Neutrophil (primary cell): ENCODE measurements around the gene DNASE2B.
"Not testable (repeated sequence)": the region's sequence is repeated elsewhere in the genome, so short reads cannot be mapped to it uniquely, and the experiment has no call there.

ENCODE experiments used
- H3K27ac ChIP-seq: fragments of 200-600 bp; sonication (generic); 2 replicates; pipeline ENCODE4 v1.5.1; 2016; ENCODE audit warnings: mild to moderate bottlenecking, moderate library complexity
- H3K27me3 ChIP-seq: fragments of 200-600 bp; sonication (generic); 2 replicates; pipeline ENCODE4 v1.6.0; 2016; ENCODE audit warnings: mild to moderate bottlenecking
- H3K36me3 ChIP-seq: fragments of 200-600 bp; sonication (generic); 2 replicates; pipeline ENCODE4 v1.5.1; 2017
- H3K4me1 ChIP-seq, 2 experiments: fragments of 200-600 bp in 1 of 2; sonication (generic) in 1 of 2; 1 replicate in 1 of 2; 2 replicates in 1 of 2; pipeline versions ENCODE4 v1.5.1 to v1.6.1; 2013 to 2016; ENCODE audit warnings: low read depth in 1 of 2, low read length in 1 of 2, mild to moderate bottlenecking in 1 of 2, moderate library complexity in 1 of 2; ENCODE audit not compliant: control insufficient read depth in 1 of 2, insufficient read depth in 1 of 2
- H3K4me3 ChIP-seq, 2 experiments: fragments of 200-600 bp in 1 of 2; sonication (generic) in 1 of 2; 1 replicate in 1 of 2; 2 replicates in 1 of 2; pipeline ENCODE4 v1.5.1; 2013 to 2016; ENCODE audit warnings: low read depth in 1 of 2, low read length in 1 of 2, mild to moderate bottlenecking in 1 of 2, moderate library complexity in 1 of 2
- H3K9me3 ChIP-seq: fragments of 200-600 bp; sonication (generic); 2 replicates; pipeline ENCODE4 v1.5.1; 2016
- TF ChIP-seq, protein P1 (sequence below): fragments of 200-600 bp; sonication (generic); IDR thresholded peaks from 2 replicates; pipeline ENCODE4 v1.5.1; 2016; ENCODE audit warnings: antibody characterized with exemption

DNASE2B gene

DNA sequence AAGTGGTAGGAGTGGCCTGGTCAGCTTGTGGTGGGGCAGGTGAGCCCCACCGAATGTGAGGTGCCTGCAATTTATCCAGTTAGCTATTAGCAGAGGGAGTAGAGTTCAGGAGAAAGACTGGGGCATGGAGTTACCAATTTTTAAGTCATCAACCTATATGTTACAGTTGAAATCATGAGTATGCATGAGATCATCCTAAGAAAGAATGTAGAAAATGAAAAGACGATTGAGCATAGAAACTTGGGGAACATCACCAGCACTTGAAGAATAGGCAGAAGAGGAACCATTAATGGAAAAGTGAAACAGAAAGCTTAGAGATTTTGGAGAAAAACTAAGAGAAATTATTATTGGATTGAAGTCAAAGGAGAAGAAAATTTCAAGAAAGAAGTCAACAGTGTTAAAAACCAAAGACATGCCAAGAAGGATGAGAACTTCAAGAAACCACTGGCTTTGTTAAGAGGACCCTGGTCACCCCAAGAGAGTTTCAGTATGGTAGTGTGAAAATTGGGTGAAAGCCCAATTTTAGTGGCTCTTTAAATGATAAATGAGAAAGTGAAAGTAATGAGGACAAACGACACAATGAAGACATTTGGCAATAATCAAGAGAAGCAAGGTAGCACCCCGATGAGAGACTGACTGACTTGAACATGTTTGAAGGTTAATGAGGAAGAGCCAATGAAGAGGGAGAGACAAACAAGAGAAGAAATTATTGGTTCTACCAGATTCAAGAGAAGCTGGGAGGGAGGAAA lies 36.7 kb downstream of the DNASE2B start:
- Histone ChIP-seq H3K4me1 (peaks cover 9 to 40% of the 10 kb centered on the region in 2 experiments), H3K9me3 (no peaks in the 10 kb centered on the region), H3K36me3 (no peaks in the 10 kb centered on the region), H3K27ac (peak overlapping the region; percentile 68), H3K27me3 (no peaks in the 10 kb centered on the region), H3K4me3 (no peak overlapping the region)
- TF ChIP-seq, protein P1, sequence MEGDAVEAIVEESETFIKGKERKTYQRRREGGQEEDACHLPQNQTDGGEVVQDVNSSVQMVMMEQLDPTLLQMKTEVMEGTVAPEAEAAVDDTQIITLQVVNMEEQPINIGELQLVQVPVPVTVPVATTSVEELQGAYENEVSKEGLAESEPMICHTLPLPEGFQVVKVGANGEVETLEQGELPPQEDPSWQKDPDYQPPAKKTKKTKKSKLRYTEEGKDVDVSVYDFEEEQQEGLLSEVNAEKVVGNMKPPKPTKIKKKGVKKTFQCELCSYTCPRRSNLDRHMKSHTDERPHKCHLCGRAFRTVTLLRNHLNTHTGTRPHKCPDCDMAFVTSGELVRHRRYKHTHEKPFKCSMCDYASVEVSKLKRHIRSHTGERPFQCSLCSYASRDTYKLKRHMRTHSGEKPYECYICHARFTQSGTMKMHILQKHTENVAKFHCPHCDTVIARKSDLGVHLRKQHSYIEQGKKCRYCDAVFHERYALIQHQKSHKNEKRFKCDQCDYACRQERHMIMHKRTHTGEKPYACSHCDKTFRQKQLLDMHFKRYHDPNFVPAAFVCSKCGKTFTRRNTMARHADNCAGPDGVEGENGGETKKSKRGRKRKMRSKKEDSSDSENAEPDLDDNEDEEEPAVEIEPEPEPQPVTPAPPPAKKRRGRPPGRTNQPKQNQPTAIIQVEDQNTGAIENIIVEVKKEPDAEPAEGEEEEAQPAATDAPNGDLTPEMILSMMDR, result no peak

DNA sequence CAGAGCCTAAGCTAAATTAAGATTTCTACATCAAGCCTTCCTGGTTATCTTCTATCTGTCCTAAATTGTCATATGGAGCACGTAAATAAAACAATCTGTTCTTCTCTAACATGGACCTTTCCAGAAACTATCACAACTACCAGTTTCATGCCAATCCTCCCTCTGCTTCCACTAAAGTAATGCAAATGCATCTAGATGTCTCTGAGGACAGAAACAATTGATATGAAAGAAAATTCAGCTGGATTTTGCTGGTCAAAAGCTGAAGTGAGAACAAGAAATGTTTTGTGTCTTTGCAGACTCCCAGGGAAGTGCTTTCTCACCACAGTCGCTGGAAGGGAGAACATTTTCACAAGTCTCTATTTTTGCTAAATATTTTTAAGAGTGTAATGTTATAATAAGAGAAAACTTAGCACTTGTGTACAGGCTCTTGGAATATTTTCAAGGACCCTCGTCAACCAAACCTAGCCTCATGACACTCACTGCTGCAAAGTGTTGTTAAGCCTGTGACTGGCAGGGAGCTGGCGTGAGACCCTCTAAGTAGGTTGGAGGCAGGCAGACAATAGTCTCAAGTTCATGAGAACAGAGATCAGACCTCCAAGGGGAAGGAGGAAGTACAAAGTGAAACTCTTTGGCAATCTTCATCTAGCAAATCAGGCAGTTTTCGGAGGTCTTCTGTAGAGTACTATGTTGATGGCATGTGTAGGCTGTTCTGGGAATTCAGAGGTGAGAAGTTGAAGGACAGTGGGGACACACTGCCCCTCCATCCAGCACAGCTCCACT lies 38.8 kb downstream of the DNASE2B start:
- Histone ChIP-seq H3K4me3 (peak overlapping the region; percentile 25 to 33), H3K36me3 (no peaks in the 10 kb centered on the region), H3K4me1 (peaks cover 9 to 40% of the 10 kb centered on the region in 2 experiments), H3K9me3 (no peaks in the 10 kb centered on the region), H3K27ac (peak overlapping the region; percentile 60), H3K27me3 (no peaks in the 10 kb centered on the region)
- TF ChIP-seq, protein P1, result no peak

DNA sequence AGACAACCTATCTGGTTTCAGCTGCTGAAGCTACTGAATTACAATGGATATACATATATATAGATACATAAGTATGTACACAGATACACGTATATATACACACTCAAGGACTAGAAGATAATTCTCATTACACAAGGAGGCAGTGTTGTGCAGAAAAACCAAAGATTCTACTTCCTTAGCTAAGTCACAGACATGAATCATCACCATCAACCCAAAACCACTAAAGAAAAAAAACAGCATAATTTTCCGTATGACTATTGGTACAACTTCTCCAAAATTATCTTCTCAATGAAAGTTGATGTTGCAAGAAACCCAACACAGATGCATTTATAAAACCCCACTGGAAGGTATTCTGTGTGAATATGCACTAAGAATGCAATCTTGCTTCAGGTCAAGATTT lies 44.0 kb downstream of the DNASE2B start:
- H3K36me3 ChIP-seq, result no peaks in the 10 kb centered on the region
- TF ChIP-seq, protein P1, result no peak
- H3K27ac ChIP-seq, result no peak overlapping the region
- H3K27me3 ChIP-seq, result no peaks in the 10 kb centered on the region
- no peak overlapping the region for H3K4me3 ChIP-seq
- H3K4me1 ChIP-seq, result peaks cover 8 to 9% of the 10 kb centered on the region in 2 experiments
- no peaks in the 10 kb centered on the region for H3K9me3 ChIP-seq

DNA sequence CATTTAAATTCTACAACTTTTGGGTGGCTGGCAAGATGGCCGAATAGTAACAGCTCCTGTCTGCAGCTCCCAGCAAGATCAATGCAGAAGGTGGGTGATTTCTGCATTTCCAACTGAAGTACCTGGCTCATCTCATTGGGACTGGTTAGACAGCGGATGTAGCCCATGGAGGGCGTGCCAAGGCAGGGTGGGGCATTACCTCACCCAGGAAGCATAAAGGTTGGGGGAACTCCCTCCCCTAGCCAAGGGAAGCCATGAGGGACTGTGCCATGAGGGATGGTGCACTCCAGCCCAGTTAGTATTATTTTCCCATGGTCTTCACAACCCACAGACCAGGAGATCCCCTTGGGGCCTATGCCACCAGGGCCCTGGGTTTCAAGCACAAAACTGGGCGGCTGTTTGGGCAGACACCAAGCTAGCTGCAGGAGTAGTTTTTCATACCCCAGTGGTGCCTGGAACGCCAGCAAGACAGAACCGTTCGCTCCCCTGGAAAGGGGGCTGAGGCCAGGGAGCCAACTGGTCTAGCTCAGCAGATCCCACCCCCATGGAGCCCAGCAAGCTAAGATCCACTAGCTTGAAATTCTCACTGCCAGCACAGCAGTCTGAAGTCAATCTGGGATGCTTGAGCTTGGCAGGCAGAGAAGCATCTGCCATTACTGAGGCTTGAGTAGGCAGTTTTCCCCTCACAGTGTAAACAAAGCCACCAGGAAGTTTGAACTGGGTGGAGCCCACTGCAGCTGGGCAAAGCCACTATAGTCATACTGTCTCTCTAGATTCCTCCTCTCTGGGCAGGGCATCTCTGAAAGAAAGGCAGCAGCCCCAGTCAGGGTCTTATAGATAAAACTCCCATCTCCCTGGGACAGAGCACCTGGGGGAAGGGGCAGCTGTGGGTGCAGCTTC lies 44.7 kb downstream of the DNASE2B start:
- not testable (repeated sequence) for H3K36me3 ChIP-seq, H3K4me3 ChIP-seq, H3K9me3 ChIP-seq, H3K27me3 ChIP-seq, H3K27ac ChIP-seq, H3K4me1 ChIP-seq

DNA sequence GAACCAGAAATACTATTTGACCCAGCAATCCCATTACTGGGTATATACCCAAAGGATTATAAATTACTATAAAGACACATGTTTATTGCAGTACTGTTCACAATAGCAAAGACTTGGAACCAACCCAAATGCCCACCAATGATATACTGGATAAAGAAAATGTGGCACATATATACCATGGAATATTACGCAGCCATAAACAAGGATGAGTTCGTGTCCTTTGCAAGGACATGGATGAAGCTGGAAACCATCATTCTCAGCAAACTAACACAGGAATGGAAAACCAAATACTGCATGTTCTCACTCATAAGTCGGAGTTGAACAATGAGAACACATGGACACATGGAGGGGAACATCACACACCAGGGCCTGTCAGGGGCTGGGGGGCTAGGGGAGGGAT lies 50.4 kb downstream of the DNASE2B start:
- H3K9me3 ChIP-seq, H3K27me3 ChIP-seq, H3K36me3 ChIP-seq, H3K4me3 ChIP-seq, H3K27ac ChIP-seq, H3K4me1 ChIP-seq: not testable (repeated sequence)

DNA sequence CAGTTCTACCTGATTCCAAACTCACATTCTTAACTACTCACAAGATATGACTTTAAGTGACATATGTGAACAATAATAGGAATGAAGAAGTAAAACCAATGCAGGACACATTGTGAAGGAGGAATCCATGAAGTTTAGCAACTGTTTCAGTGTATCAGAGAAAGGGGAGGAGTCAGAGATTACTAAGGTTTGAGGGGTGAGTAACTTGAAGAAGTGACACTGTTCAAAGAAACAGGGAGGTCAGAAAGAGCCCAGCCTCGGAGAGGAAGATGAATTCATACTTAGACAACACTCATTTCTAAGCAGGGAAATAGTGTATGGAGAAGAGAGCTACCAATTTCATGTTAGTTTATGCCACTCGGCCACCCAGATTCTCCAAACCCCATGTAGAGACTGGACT lies 52.6 kb downstream of the DNASE2B start:
- Histone ChIP-seq H3K27me3 (no peaks in the 10 kb centered on the region), H3K9me3 (no peaks in the 10 kb centered on the region), H3K27ac (no peak overlapping the region), H3K36me3 (no peaks in the 10 kb centered on the region), H3K4me3 (no peak overlapping the region), H3K4me1 (no peaks in the 10 kb centered on the region)
- TF ChIP-seq, protein P1, result no peak
